Activated T-cell treated with anti-CD3 and anti-CD28 coated beads for 24 hours (primary cell): ENCODE measurements around the gene RAB26.
"Not testable (repeated sequence)": the region's sequence is repeated elsewhere in the genome, so short reads cannot be mapped to it uniquely, and the experiment has no call there.

ENCODE experiments used
- DNase-seq: peaks from one replicate; pipeline ENCODE4 v3.0.0-alpha.2; 2020; ENCODE audit warnings: low read depth

Gene RAB26

GRCh38 chr16:2147981-2148671 is at the start of gene RAB26:
RAB26 (plus strand) TSS chr16:2148625; CDS start chr16:2148784, 159 bp downstream.
- no peak for DNase-seq

GRCh38 chr16:2101581-2101980 is 46.8 kb upstream of the RAB26 start:
- DNase-seq, result not testable (repeated sequence)

GRCh38 chr16:2102471-2102870 is 46.0 kb upstream of the RAB26 start:
- DNase-seq, result no peak

DNA sequence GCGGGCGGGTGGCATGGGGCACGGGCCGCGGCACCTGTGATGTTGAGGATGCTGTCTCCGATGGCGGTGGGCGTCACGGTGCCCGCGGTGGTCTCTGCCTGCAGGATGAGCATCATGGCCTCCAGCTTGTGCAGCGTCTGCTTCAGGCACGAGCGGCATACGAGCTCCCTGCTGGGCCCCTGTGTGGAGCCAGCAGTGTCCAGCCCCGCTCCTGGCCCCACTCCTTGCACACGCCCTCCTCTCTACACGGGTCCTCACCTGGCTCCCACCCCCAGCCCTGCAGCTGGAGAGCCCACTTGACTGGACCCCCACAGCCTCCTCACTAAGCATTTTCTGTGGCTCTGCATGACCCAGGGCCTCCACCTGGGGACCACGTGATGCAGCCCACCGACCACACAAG is 44.0 kb upstream of the RAB26 start:
- not testable (repeated sequence) for DNase-seq

DNA sequence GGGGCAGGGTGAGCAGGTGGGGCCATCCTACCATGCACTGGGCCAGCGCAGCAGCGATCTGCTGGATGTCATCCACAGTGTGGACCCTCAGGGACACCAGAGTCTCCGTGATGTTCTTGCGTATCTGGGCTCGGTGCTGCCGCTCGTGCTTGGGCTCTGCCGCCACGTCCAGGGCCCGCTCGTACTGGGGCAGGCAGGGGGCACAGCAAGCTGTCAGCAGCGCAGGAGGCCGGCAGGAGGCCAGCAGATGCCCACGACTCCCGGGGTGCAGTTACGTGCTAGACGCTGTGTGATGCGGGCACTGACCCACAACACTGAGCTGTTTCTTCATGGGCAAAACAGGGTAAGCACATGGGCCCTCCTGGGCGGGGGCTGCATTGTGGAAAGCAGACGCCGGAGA is 43.1 kb upstream of the RAB26 start:
- not testable (repeated sequence) for DNase-seq

GRCh38 chr16:2105769-2106168 is 42.7 kb upstream of the RAB26 start:
- DNase-seq, result not testable (repeated sequence)

- DNase-seq, result not testable (repeated sequence)
Observed at GRCh38 chr16:2106211-2106610, 42.2 kb upstream of the RAB26 start.

- DNase-seq, result not testable (repeated sequence)
Observed at GRCh38 chr16:2107121-2107790, 41.2 kb upstream of the RAB26 start.

GRCh38 chr16:2107791-2108125 is 40.7 kb upstream of the RAB26 start:
- DNase-seq, result not testable (repeated sequence)

- DNase-seq, result not testable (repeated sequence)
Observed at GRCh38 chr16:2108446-2109270, 39.8 kb upstream of the RAB26 start.

- DNase-seq, result not testable (repeated sequence)
Observed at GRCh38 chr16:2109271-2109580, 39.2 kb upstream of the RAB26 start.

- not testable (repeated sequence) for DNase-seq
Observed at GRCh38 chr16:2109872-2110271, 38.6 kb upstream of the RAB26 start.

DNA sequence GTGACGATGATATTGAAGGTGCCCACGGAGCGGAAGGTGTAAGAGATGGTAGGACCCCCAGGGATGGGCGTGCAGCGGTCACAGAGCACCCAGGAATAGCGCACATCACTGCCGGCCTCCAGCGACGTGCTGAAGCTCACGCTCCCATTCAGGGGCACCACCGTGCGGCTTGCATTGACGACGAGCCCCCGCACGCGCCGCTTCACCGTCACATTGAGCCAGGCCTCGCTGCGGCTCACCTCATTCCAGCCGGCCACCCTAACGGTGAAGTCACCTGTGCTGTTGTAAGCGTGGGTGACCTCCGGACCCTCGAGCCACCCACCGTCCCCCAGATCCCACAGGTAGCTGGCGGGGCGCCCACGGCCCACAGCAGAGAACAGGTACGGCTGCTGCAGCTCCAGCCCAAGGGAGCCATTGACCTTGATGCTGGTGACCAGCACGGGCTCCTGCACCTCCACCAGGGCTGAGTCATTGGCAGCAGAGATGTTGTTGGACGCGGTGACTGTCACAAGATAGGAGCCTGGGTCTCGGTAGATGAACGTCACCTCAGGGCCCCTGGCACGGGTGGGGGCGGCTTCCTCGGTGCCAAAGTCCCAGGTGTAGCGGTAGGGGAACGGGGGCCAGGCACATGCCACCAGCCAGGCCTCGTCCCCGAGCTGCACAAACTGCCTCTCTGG is 38.0 kb upstream of the RAB26 start:
- DNase-seq, result not testable (repeated sequence)

DNA sequence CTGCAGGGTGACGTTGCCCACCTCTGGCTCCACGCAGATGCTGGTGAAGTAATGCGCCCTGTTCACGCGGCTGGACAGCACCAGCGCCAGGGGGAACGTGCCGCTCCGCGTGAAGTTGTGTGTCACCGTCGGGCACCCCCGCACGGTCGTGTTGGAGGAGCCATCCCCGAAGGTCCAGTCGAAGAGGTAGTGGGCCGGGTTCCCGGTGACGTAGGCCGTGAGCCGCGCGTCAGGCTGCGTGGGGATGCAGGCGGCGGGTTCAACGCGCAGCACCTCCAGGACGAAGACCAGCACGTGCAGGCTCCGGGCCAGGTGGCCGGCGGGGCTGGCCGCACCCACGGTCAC is 37.4 kb upstream of the RAB26 start:
- DNase-seq, result not testable (repeated sequence)

- DNase-seq, result not testable (repeated sequence)
Observed at GRCh38 chr16:2111412-2112335, 36.8 kb upstream of the RAB26 start.

DNA sequence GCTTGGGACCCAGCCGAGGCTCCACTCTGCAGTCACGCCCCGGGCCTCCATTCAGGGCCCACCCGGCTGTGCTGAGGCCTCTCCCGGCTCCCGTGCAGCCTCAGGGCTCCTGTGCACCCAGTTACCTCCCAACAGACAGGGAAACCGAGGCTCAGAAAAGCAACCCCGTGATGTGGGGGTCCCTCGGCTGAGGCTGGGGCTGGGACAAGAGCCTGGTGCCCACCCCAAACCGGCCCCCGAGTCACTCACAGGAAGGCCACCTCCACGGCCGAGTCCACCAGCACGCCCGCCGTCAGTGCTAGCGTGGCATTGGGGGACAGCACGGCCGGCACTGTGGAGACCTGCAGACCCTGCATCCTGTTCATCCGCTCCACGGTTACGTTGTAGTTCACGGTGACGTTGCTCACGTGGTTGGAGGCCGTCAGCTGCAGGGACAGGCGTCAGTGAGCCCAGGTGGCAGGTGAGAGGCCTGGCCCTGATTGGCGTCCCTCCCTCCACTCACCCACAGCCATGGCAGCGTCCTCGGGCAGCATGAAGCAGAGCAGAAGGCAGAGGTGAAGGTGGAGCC is 35.8 kb upstream of the RAB26 start:
- DNase-seq, result not testable (repeated sequence)

DNA sequence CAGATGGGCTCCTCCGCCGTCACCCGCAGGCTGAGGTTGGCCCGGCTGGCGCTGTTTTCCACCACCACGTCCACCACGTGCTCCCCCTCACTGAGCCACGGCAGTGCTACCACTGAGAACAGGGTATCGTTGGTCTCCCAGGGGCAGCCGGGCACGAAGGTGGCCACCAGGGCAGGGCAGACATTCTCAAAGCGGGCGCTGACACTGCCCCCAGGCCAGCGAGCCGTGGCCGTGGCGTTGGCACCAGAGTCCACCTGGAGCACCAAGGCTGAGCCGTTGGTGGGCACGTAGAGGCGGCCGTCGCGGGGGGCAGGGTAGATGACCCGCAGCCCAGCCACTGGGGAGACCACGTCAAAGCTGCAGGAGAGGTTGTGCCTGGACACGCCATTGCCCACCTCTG is 34.2 kb upstream of the RAB26 start:
- DNase-seq, result not testable (repeated sequence)

GRCh38 chr16:2114885-2115590 is 33.4 kb upstream of the RAB26 start:
- DNase-seq, result not testable (repeated sequence)

DNA sequence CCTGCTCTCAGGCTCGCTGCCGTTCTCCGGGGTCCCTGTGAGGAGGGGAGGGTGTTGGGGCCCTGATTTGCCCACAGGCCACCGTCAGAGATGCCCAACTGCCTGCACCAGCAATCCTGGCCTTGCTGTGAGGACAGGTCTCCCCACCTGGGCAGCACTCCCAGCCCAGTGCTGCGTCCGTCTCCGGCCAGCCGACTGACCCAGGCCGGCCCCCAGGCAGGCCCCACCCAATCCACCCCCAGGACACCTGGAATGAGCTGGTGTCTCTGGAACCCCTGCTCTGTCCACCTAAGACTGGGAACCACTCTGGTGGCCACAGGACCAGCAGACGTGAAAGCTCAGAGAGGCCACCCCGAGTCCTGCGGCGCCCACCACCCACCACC is 32.8 kb upstream of the RAB26 start:
- no peak for DNase-seq

GRCh38 chr16:2116428-2116827 is 32.0 kb upstream of the RAB26 start:
- not testable (repeated sequence) for DNase-seq
